ENCODE results near the gene HELZ.
A peak's percentile ranks its signal among the peaks of the same experiment; 100 is the strongest.
"Not testable (repeated sequence)": the region's sequence is repeated elsewhere in the genome, so short reads cannot be mapped to it uniquely, and the experiment has no call there.

HELZ gene

GRCh38 chr17:67152824-67153223 lies 92.2 kb downstream of the HELZ start:
- no peak for DNase-seq (ENCODE audit: low spot score)
- no peak for TF ChIP-seq CTCF (conservative IDR thresholded peaks at IDR 0.05; ENCODE audit: low read depth)
- CTCF ChIA-PET, result interaction anchor here (0.6 kb wide), 3 partner anchors 10 to 791 kb away, joined by 3 to 4 read pairs (median 3); no protein-coding TSS in a partner anchor
- POLR2A ChIA-PET (ENCODE audit: low non-redundant PET), result no interaction called here
- no peak overlapping the region for H3K27ac ChIP-seq

- ChIA-PET POLR2A (ENCODE audit: low non-redundant PET) (no interaction called here), CTCF (no interaction called here)
- no peak for TF ChIP-seq CTCF (conservative IDR thresholded peaks at IDR 0.05; ENCODE audit: low read depth)
- peak; percentile 76 for DNase-seq (ENCODE audit: low spot score)
- no peak overlapping the region for H3K27ac ChIP-seq
These were observed 93.3 kb downstream of the HELZ start for GRCh38 chr17:67151717-67152116.

GRCh38 chr17:67150826-67151225 lies 94.2 kb downstream of the HELZ start:
- TF ChIP-seq CTCF (conservative IDR thresholded peaks at IDR 0.05; ENCODE audit: low read depth), result no peak
- no peak overlapping the region for H3K27ac ChIP-seq
- ChIA-PET CTCF (no interaction called here), POLR2A (ENCODE audit: low non-redundant PET) (no interaction called here)
- no peak for DNase-seq (ENCODE audit: low spot score)

- H3K27ac ChIP-seq, result no peak overlapping the region
- TF ChIP-seq CTCF (conservative IDR thresholded peaks at IDR 0.05; ENCODE audit: low read depth), result no peak
- ChIA-PET CTCF (interaction anchor here (0.5 to 0.6 kb wide), 2 partner anchors 133 to 160 kb away, joined by 3 to 6 read pairs; no protein-coding TSS in a partner anchor), POLR2A (ENCODE audit: low non-redundant PET) (no interaction called here)
- no peak for DNase-seq (ENCODE audit: low spot score)
These were observed 96.6 kb downstream of the HELZ start for GRCh38 chr17:67148352-67148751.

- no peak for DNase-seq (ENCODE audit: low spot score)
- no peak for TF ChIP-seq CTCF (conservative IDR thresholded peaks at IDR 0.05; ENCODE audit: low read depth)
- CTCF ChIA-PET, result no interaction called here
- no peak overlapping the region for H3K27ac ChIP-seq
- POLR2A ChIA-PET (ENCODE audit: low non-redundant PET), result no interaction called here
These were observed 99.7 kb downstream of the HELZ start for GRCh38 chr17:67145183-67145805.

- no peak overlapping the region for H3K27ac ChIP-seq
- no peak for DNase-seq (ENCODE audit: low spot score)
- no peak for TF ChIP-seq CTCF (conservative IDR thresholded peaks at IDR 0.05; ENCODE audit: low read depth)
- POLR2A ChIA-PET (ENCODE audit: low non-redundant PET), result no interaction called here
- CTCF ChIA-PET, result interaction anchor here (0.5 to 1.1 kb wide), 2 partner anchors 10 to 78 kb away, joined by 3 read pairs; no protein-coding TSS in a partner anchor
These were observed 101.7 kb downstream of the HELZ start for GRCh38 chr17:67143318-67143717.

GRCh38 chr17:67142030-67142429 lies 103.0 kb downstream of the HELZ start:
- H3K27ac ChIP-seq; DNase-seq (ENCODE audit: low spot score); POLR2A ChIA-PET (ENCODE audit: low non-redundant PET): not testable (repeated sequence)
- CTCF ChIA-PET, result interaction anchor here (0.6 kb wide), 1 partner anchor 162 kb away, joined by 3 read pairs; no protein-coding TSS in a partner anchor
